Omental fat pad (tissue), 4 donors: ENCODE measurements around the gene FBLIM1. TPM values are rescaled to one million over a fixed set of nuclear protein-coding genes. Genes with fewer than 3 reads are reported as not detected.
"Not testable (repeated sequence)": the region's sequence is repeated elsewhere in the genome, so short reads cannot be mapped to it uniquely, and the experiment has no call there.

Experiments used
- ATAC-seq: fragments of 150-250 bp; one replicate; pipeline ENCODE4 v1.9.1; 2016; ENCODE audit warnings: mild to moderate bottlenecking, moderate library complexity; ENCODE audit not compliant: low FRiP score
- DNase-seq: peaks from one replicate; pipeline ENCODE4 v3.0.0-alpha.2; 2019; ENCODE audit warnings: low spot score
- CTCF ChIP-seq, 3 donors: fragments of 450-650 bp; IDR thresholded peaks; one replicate each; pipeline ENCODE4 v1.5.1; 2016 to 2017; ENCODE audit warnings: antibody characterized with exemption in 3 of 3, mild to moderate bottlenecking in 3 of 3, moderate library complexity in 2 of 3
- total RNA-seq, 4 donors: library from RNA; depleted of rRNA; stranded (reverse); fragments of >200 nt; gene quantifications; one replicate each; pipeline ENCODE4 v1.1.0, GENCODE V29; 2016

Gene FBLIM1
- total RNA-seq, 4 donors from 2014 or later: 10.4 to 34.0 (median 17.4) TPM

DNA sequence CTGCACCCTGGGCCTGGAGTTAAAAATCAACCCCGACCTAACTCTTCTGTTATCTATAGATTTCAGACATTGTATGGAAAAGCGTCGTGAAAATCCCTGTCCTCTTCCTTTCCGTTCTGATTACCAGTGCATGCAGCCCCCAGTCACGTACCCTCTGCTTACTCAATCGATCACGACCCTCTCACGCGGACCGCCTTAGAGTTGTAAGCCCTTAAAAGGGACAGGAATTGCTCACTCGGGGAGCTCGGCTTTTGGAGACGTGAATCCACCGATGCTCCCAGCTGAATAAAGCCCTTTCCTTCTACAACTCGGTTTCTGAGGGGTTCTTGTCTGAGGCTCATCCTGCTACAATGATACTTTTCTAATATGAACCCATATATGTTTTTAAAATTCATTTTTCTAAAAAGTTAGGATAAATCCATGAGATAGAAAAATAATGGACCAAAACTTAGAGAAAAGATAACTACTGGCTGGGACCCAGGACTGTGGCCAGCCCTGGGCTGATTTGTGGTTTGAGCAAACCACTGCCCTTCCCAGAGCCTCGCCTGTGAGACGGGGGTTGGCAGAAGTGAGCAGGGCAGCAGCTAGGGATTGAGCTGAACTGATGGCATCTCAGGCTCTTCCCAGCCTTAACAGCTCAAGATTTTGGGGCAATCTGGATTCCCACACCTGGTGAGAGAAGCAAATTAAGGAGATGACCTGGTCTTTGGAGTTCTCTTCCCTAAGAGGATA is 43.8 kb downstream of the FBLIM1 start:
- no peak for DNase-seq
- TF ChIP-seq CTCF (IDR thresholded peaks at IDR 0.05): no peak
- no peak for ATAC-seq

- ATAC-seq (no peak), DNase-seq (no peak)
- peak in 1 of 3 donors; percentile 33 for TF ChIP-seq CTCF (IDR thresholded peaks at IDR 0.05)
Observed at GRCh38 chr1:15803380-15803779, 44.8 kb downstream of the FBLIM1 start.

DNA sequence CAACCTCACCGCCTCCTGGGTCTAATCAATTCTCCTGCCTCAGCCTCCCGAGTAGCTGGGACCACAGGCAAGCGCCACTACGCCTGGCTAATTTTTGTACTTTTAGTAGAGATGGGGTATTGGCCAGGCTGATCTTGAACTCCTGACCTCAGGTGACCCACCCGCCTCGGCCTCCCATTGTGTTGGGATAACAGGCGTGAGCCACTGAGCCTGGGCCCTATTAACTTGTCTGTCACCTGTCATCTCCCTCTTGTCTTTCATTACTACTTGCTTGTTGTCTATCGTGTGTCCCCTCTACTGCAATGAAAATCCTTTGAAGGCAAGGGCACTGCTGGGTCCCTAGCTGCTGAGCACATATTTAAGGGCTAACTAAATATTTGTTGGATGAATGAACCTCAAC is 45.5 kb downstream of the FBLIM1 start:
- ATAC-seq (no peak), DNase-seq (no peak)
- no peak for TF ChIP-seq CTCF (IDR thresholded peaks at IDR 0.05)

DNA sequence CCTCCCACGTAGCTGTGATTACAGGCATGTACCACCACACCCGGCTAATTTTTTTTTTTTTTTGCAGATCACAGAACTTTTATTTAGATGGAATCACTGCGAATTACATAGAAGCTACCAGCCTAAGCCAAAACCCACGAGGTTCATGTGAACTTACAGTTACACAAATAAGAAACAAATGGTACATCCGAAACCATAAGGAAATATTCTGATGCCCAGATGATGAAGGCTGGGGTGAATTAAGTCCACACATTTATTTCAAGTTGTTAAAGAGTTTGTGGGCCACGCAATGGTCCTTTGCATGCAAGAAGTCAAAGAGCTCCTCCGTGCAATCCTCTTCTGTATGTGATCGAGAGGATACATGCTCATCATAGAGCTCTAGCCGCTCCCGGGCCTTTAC is 48.5 kb downstream of the FBLIM1 start:
- ATAC-seq: no peak
- TF ChIP-seq CTCF (IDR thresholded peaks at IDR 0.05): no peak
- no peak for DNase-seq

- ATAC-seq, DNase-seq: not testable (repeated sequence)
Observed at GRCh38 chr1:15807549-15807948, 49.0 kb downstream of the FBLIM1 start, which contains the start of gene UQCRHL. UQCRHL (minus strand) TSS chr1:15807649; CDS start chr1:15807649, 0 bp downstream.

- DNase-seq (no peak), ATAC-seq (no peak)
- no peak for TF ChIP-seq CTCF (IDR thresholded peaks at IDR 0.05)
Observed at GRCh38 chr1:15808955-15809354, 50.4 kb downstream of the FBLIM1 start.

DNA sequence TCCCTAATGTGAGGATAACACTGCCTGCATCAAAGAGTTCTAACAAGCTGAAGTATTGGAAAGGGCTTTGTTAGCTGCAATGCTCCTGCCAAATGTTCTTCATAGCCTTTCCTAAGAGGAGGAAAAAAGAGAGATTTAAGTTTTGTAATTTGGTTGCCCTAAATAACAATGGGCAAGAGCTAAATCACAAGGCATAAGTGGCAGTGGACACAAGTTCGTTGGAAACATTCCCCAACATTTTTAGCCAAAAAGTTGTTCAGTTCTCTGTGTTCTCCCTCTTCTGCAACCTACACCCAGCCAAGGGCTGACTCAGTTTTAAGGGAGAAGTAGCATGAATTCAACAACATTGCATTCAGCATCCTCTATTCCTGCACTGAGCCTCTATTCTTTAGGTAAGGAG is 51.5 kb downstream of the FBLIM1 start:
- ATAC-seq: peak; percentile 38
- no peak for DNase-seq

More for the DNA sequence above, 51.5 kb downstream of the FBLIM1 start:
- TF ChIP-seq CTCF (IDR thresholded peaks at IDR 0.05): no peak
